Stimulated activated CD8-positive, alpha-beta memory T cell treated with anti-CD3 and anti-CD28 coated beads, Interleukin-15, amount 100 ng/mL, for 48 hours (primary cell): Measurements from ENCODE around the gene ENG.
"Not testable (repeated sequence)": the region's sequence is repeated elsewhere in the genome, so short reads cannot be mapped to it uniquely, and the experiment has no call there.

Source experiments
- DNase-seq, 2 donors: peaks; one replicate each; pipeline ENCODE4 v3.0.0-alpha.2; 2020; ENCODE audit warnings: low read depth in 2 of 2

Gene ENG

GRCh38 chr9:127878652-127879390 lies 24.4 kb upstream of the ENG start:
- DNase-seq = no peak

GRCh38 chr9:127878001-127878651 lies 23.7 kb upstream of the ENG start:
- no peak for DNase-seq

- DNase-seq = no peak
Observed at GRCh38 chr9:127877566-127877998, 23.1 kb upstream of the ENG start, which contains the start of gene AK1. Gene AK1 (minus strand): TSS chr9:127877675. CDS start chr9:127874617, 3,058 bp downstream.

GRCh38 chr9:127876764-127877562 lies 22.5 kb upstream of the ENG start:
- no peak for DNase-seq

- DNase-seq = no peak
Observed at GRCh38 chr9:127876026-127876763, 21.7 kb upstream of the ENG start.

GRCh38 chr9:127875306-127875966 lies 21.0 kb upstream of the ENG start:
- DNase-seq = no peak

- DNase-seq = no peak
Observed at GRCh38 chr9:127874301-127875221, 20.1 kb upstream of the ENG start.

- no peak for DNase-seq
Observed at GRCh38 chr9:127873886-127874285, 19.4 kb upstream of the ENG start.

- no peak for DNase-seq
Observed at GRCh38 chr9:127873223-127873691, 18.8 kb upstream of the ENG start.

- no peak for DNase-seq
Observed at GRCh38 chr9:127872369-127873222, 18.1 kb upstream of the ENG start.

GRCh38 chr9:127871531-127871930 lies 17.1 kb upstream of the ENG start:
- DNase-seq = no peak

GRCh38 chr9:127870887-127871286 lies 16.4 kb upstream of the ENG start:
- no peak for DNase-seq

GRCh38 chr9:127870153-127870491 lies 15.7 kb upstream of the ENG start:
- not testable (repeated sequence) for DNase-seq

GRCh38 chr9:127869310-127870152 lies 15.1 kb upstream of the ENG start:
- peak; percentile 64 to 70 for DNase-seq

GRCh38 chr9:127868278-127868902 lies 13.9 kb upstream of the ENG start:
- DNase-seq = no peak

- DNase-seq = no peak
Observed at GRCh38 chr9:127867356-127868277, 13.2 kb upstream of the ENG start.

- DNase-seq = no peak
Observed at GRCh38 chr9:127866535-127866934, 12.1 kb upstream of the ENG start.
